T47D (cell line): ENCODE data around the gene CCDC86.
A peak's percentile ranks its signal among the peaks of the same experiment; 100 is the strongest.

Experiments
- DNase-seq, 2 experiments: peaks; one replicate each; pipeline versions ENCODE4 v3.0.0 to v3.0.0-alpha.2; 2011 to 2012; ENCODE audit warnings: low read depth in 1 of 2, low spot score in 1 of 2
- JUND ChIP-seq: IDR thresholded peaks from 2 replicates; pipeline ENCODE4 v1.6.1; 2012; ENCODE audit warnings: low read depth
- in situ Hi-C: cut with HindIII; loops from 2 replicates; pipeline ENCODE4 v1.10.0; 2016; ENCODE audit warnings: low sequenced_read_pairs, low pct_unique_long_range_greater_than_20kb

The CCDC86 gene

GRCh38 chr11:60870733-60871377 is 28.9 kb downstream of the CCDC86 start:
- no peak for TF ChIP-seq JUND
- in situ Hi-C loops, result no loop called here
- DNase-seq, result no peak

DNA sequence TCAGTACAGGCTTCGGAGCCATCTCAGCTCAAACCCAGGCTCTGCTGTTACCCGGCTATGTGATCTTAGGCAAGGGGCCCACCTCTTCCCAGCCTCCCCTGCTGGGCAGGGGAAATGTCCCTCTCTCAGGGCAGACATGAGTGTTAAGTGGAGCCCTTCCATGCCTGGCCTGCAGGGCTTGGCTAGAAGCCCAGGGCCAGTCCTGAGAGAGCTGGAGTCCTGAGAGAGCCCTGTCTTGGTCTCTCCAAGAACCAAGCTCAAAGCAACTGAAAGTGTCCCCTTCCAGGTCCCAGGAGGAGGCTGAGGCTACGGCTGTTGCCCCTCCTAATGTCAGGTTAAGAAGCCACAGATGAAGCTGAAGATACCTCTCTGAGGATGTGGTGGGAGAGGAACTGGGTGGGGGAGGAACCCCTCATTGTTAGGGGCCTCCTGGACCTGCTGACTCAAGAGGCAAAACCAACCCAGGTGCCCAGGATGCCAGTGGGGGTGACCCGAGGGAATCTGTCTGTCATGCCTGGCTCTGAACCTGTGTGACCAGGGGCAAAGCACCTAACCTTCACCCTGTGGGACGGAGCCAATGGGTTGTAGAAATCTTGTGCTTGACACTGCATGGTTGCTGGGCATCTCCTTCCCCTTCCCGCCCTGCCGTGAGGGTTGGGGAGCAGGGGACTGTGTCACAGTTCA is 29.6 kb downstream of the CCDC86 start:
- TF ChIP-seq JUND, result no peak
- in situ Hi-C loops, result no loop called here
- DNase-seq, result peak in 1 of 2 experiments; percentile 48

GRCh38 chr11:60872124-60872960 is 30.4 kb downstream of the CCDC86 start:
- in situ Hi-C loops, result no loop called here
- DNase-seq, result no peak
- no peak for TF ChIP-seq JUND

GRCh38 chr11:60872961-60873524 is 31.1 kb downstream of the CCDC86 start:
- TF ChIP-seq JUND, result no peak
- in situ Hi-C loops, result no loop called here
- DNase-seq, result no peak

DNA sequence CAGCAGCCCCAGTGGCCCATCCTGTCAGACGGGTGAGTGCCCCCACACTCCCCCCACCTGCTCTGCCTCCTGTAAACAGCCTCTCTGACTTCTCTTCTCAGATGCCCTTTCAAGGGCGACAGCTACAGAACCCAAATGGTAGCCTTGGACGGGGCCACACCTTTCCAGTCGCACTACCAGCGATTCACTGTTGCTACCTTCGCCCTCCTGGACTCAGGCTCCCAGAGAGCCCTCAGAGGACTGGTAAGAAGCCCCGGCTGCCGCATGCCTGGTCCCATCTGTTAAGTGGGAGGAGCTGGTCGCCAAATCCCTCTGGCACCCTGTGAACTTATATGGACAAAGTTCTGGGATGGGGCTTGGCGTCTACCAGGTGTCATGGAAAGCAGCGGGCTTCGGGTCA is 31.6 kb downstream of the CCDC86 start:
- no peak for DNase-seq
- no peak for TF ChIP-seq JUND
- in situ Hi-C loops, result no loop called here

- no peak for TF ChIP-seq JUND
- peak in 1 of 2 experiments; percentile 31 for DNase-seq
- in situ Hi-C loops, result no loop called here
These were observed 32.8 kb downstream of the CCDC86 start for GRCh38 chr11:60874421-60875365.

DNA sequence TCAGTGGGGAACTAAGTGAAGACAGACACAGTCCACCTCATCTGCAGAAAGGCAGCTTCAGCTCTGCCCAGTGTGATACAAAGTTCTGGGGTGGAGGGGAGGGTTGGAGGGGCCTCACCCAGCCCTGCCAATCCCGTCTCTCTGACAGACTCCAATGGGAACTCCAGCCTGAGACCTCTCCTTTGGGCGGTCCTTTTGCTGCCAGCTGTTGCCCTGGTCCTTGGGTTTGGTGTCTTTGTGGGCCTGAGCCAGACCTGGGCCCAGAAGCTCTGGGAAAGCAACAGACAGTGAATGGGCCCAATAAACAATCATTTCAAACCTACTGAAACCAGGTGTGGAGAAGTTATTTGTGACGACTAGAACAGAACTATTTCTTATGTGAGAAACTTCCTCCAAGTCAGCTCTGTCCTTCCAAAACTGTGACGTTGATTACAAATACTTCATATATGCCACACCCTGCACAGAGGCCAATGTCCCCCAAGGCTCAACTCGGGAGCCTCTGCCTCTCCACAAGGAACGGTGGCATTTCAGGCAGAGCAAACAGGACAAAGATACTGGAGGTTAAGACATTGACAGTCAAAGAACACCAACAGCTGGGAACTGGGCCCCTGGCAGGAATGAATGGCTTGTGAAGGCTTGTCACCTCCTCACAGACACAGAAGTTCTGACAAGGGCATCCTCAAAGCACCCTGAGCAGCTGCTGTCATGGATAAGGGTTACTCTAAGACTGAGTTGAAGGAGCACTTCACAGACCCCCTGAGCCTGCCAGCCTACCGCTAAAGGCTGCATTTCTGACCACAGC is 33.7 kb downstream of the CCDC86 start:
- DNase-seq, result no peak
- no peak for TF ChIP-seq JUND
- in situ Hi-C loops, result no loop called here

- TF ChIP-seq JUND, result no peak
- in situ Hi-C loops, result no loop called here
- no peak for DNase-seq
These were observed 34.2 kb downstream of the CCDC86 start for GRCh38 chr11:60876168-60876485.

DNA sequence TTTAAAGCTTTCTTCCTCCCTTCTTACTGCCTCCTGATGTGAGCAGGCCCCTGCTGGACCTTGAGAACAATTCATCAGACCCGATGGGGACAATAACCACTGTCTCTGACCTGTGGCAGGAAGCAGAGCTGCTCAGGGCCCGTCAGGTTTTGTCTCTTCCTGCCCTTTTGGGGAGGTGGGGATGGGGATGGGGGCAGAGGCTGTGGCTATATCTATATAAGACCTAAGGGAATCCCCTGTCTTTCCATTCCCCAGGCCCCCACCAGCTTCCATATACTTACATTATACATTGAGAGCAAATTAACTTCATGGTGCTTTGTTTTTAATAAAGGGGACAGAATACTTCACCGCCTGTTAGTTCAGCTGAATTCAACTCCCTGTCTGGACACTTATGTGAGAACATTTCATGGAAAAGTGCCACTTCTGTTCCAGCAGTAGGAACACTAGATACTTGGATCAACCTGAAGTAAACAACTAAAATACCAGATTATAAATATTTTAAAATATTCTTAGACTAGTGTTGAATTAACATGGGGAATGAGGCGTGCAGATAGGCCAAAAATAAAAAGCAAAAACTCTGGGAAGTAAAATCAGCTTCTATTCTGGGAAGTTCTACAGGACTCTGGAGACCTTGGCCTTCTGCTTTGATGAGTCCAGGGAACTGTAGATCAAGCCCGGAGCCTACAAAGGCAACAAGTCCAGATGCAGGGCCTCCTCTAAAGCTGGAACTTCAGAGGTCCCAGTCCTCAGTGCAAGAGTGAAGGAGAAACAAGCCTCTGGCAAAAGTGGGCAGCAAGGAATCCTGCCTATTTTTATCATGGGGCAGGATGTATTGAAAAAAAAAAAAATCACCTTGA is 36.6 kb downstream of the CCDC86 start:
- TF ChIP-seq JUND, result no peak
- in situ Hi-C loops, result no loop called here
- no peak for DNase-seq

DNA sequence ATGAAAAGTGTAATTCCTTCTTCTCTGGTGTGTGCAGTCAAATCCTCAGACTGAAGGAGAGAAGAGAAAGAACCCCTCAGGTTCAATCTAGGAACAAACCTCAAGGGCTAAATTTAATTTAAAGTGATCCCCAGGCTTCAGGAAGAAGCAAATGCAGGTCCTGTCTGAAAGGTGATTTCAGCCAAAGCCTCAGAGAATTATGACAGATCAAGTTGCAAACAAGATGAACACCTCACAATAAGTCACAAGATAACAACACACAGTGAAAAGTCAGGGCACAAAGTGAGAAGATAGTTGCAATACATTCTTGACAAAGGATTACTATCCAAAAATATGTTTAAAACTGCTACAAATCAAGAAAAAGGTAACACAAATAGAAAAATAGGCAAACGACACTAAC is 37.2 kb downstream of the CCDC86 start:
- in situ Hi-C loops, result no loop called here

GRCh38 chr11:60879971-60880588 is 38.2 kb downstream of the CCDC86 start:
- in situ Hi-C loops, result no loop called here
- no peak for TF ChIP-seq JUND
- no peak for DNase-seq

More for the DNA sequence above, 37.2 kb downstream of the CCDC86 start:
- TF ChIP-seq JUND, result no peak
- no peak for DNase-seq
